GM23248 (cell line): ENCODE data around the gene MEIKIN. TPM values are rescaled to one million over a fixed set of nuclear protein-coding genes. Genes with fewer than 3 reads are reported as not detected.

Source experiments
- DNase-seq: peaks from one replicate; pipeline ENCODE4 v3.0.0-alpha.2; 2015
- H2AFZ ChIP-seq: fragments of 200-600 bp; sonication (generic); 2 replicates; pipeline ENCODE4 v1.6.1; 2016; ENCODE audit warnings: antibody characterized with exemption
- H3F3A ChIP-seq: fragments of 200-600 bp; sonication (generic); 2 replicates; pipeline ENCODE4 v1.6.1; 2016; ENCODE audit warnings: mild to moderate bottlenecking, antibody characterized with exemption, mixed run types; ENCODE audit not compliant: insufficient read depth
- H3K27ac ChIP-seq: fragments of 200-600 bp; sonication (generic); 2 replicates; pipeline ENCODE4 v1.5.1; 2016; ENCODE audit warnings: mild to moderate bottlenecking
- H3K27me3 ChIP-seq: fragments of 200-600 bp; sonication (generic); replicated peaks from 2 replicates; pipeline ENCODE4 v1.6.1; 2016; ENCODE audit warnings: mild to moderate bottlenecking; ENCODE audit not compliant: insufficient read depth
- H3K36me3 ChIP-seq: fragments of 200-600 bp; sonication (generic); 2 replicates; pipeline ENCODE4 v1.6.1; 2016; ENCODE audit warnings: low read depth, mild to moderate bottlenecking
- H3K4me1 ChIP-seq: fragments of 200-600 bp; sonication (generic); 2 replicates; pipeline ENCODE4 v1.6.1; 2016; ENCODE audit warnings: mild to moderate bottlenecking; ENCODE audit not compliant: insufficient read depth
- H3K4me2 ChIP-seq: fragments of 200-600 bp; sonication (generic); one replicate; pipeline ENCODE4 v1.6.1; 2016; ENCODE audit warnings: mild to moderate bottlenecking; ENCODE audit not compliant: unreplicated experiment
- H3K4me3 ChIP-seq: fragments of 200-600 bp; sonication (generic); 2 replicates; pipeline ENCODE4 v1.5.1; 2016; ENCODE audit warnings: mild to moderate bottlenecking
- H3K79me2 ChIP-seq: fragments of 200-600 bp; sonication (generic); 2 replicates; pipeline ENCODE4 v1.6.1; 2016; ENCODE audit warnings: mild to moderate bottlenecking; ENCODE audit not compliant: insufficient read depth
- H3K9ac ChIP-seq: fragments of 200-600 bp; sonication (generic); 2 replicates; pipeline ENCODE4 v1.6.1; 2016; ENCODE audit warnings: mild to moderate bottlenecking
- H3K9me2 ChIP-seq: fragments of 200-600 bp; sonication (generic); 2 replicates; pipeline ENCODE4 v1.6.1; 2016; ENCODE audit warnings: mixed run types, mild to moderate bottlenecking, moderate library complexity; ENCODE audit not compliant: insufficient read depth
- H3K9me3 ChIP-seq: fragments of 200-600 bp; sonication (generic); one replicate; pipeline ENCODE4 v1.6.1; 2017; ENCODE audit warnings: low read depth
- H4K20me1 ChIP-seq: fragments of 200-600 bp; sonication (generic); 2 replicates; pipeline ENCODE4 v1.6.0; 2016; ENCODE audit not compliant: insufficient read depth
- EZH2 ChIP-seq: fragments of 200-600 bp; sonication (generic); IDR thresholded peaks from 2 replicates; pipeline ENCODE4 v1.6.1; 2018; ENCODE audit warnings: antibody characterized with exemption, mild to moderate bottlenecking; ENCODE audit not compliant: insufficient read depth, poor library complexity, severe bottlenecking
- EZH2phosphoT487 ChIP-seq: fragments of 200-600 bp; sonication (generic); IDR thresholded peaks from 2 replicates; pipeline ENCODE4 v1.6.1; 2018; ENCODE audit warnings: antibody characterized with exemption, moderate library complexity, mild to moderate bottlenecking, low read depth; ENCODE audit not compliant: insufficient read depth
- WGBS, 2 experiments: methylation state at CpG; one replicate each; pipeline ENCODE4 v1.1.6; 2015 to 2017; ENCODE audit warnings: low lambda C conversion rate in 2 of 2, low coverage in 1 of 2; ENCODE audit errors: missing lambda C conversion rate in 2 of 2; 5-methylcytosine and 5-hydroxymethylcytosine counted together
- in situ Hi-C: fragments of 300-500 bp; cut with MboI; formaldehyde crosslinking; loops from 2 replicates; pipeline ENCODE4 v1.15.0; 2020
- polyA plus RNA-seq: library from polyadenylated mRNA; unstranded; fragments of >200 nt; fragmentation: Nextera tagmentation; extraction: Ambion mirVana; gene quantifications from 2 replicates; pipeline ENCODE4 v1.2.1, GENCODE V29; 2016
- total RNA-seq: library from RNA; depleted of rRNA; stranded (reverse); fragments of >200 nt; shearing (Covaris generic); gene quantifications from 2 replicates; pipeline ENCODE4 v1.2.3, GENCODE V29; 2014

Gene MEIKIN
- total and polyA plus RNA-seq, 2 experiments from 2014 or later = not detected

- no peak overlapping the region for H3K9ac ChIP-seq
- WGBS, 2 experiments = 58 to 72% methylated on average over 1 of the region's 1 CpG
- no peaks in the 10 kb centered on the region for H3F3A ChIP-seq
- in situ Hi-C loops = no loop called here
- H2AFZ ChIP-seq = no peak overlapping the region
- H3K9me3 ChIP-seq = no peaks in the 10 kb centered on the region
- no peaks in the 10 kb centered on the region for H3K9me2 ChIP-seq
- no peak overlapping the region for H3K4me3 ChIP-seq
- DNase-seq = no peak
- no peak overlapping the region for H3K27ac ChIP-seq
- no peaks in the 10 kb centered on the region for H3K79me2 ChIP-seq
- no peak overlapping the region for H3K4me2 ChIP-seq
- H3K36me3 ChIP-seq = no peaks in the 10 kb centered on the region
- no peaks in the 10 kb centered on the region for H3K4me1 ChIP-seq
- H4K20me1 ChIP-seq = no peaks in the 10 kb centered on the region
- TF ChIP-seq EZH2 = no peak
- no peak for TF ChIP-seq EZH2phosphoT487
- no peaks in the 10 kb centered on the region for H3K27me3 ChIP-seq
Measured at GRCh38 chr5:131824631-131825030, 120.8 kb downstream of the MEIKIN start.

- no peak for TF ChIP-seq EZH2
- no peak for TF ChIP-seq EZH2phosphoT487
- no peak overlapping the region for H2AFZ ChIP-seq
- no peaks in the 10 kb centered on the region for H3K9me3 ChIP-seq
- no peak overlapping the region for H3K9ac ChIP-seq
- no peaks in the 10 kb centered on the region for H3K36me3 ChIP-seq
- no peaks in the 10 kb centered on the region for H4K20me1 ChIP-seq
- peak; percentile 4 for DNase-seq
- H3K4me1 ChIP-seq = no peaks in the 10 kb centered on the region
- H3K9me2 ChIP-seq = no peaks in the 10 kb centered on the region
- no peak overlapping the region for H3K4me2 ChIP-seq
- no peak overlapping the region for H3K27ac ChIP-seq
- no peak overlapping the region for H3K4me3 ChIP-seq
- in situ Hi-C loops = no loop called here
- H3F3A ChIP-seq = no peaks in the 10 kb centered on the region
- H3K27me3 ChIP-seq = no peaks in the 10 kb centered on the region
- WGBS, 2 experiments = 45 to 52% methylated on average over 1 of the region's 1 CpG
- no peaks in the 10 kb centered on the region for H3K79me2 ChIP-seq
Measured at GRCh38 chr5:131821221-131821620, 124.2 kb downstream of the MEIKIN start.

GRCh38 chr5:131818001-131818724, 127.3 kb downstream of the MEIKIN start:
- 87 to 96% methylated on average over 2 of the region's 2 CpGs for WGBS, 2 experiments
- H3K4me1 ChIP-seq = no peaks in the 10 kb centered on the region
- no peaks in the 10 kb centered on the region for H3K27me3 ChIP-seq
- H3K4me3 ChIP-seq = no peak overlapping the region
- no peaks in the 10 kb centered on the region for H3K79me2 ChIP-seq
- H3K27ac ChIP-seq = no peak overlapping the region
- no peaks in the 10 kb centered on the region for H3K9me3 ChIP-seq
- H3K9ac ChIP-seq = no peak overlapping the region
- H3F3A ChIP-seq = no peaks in the 10 kb centered on the region
- H3K4me2 ChIP-seq = no peak overlapping the region
- TF ChIP-seq EZH2 (no peak), EZH2phosphoT487 (no peak)
- DNase-seq = no peak
- no peaks in the 10 kb centered on the region for H3K36me3 ChIP-seq
- H4K20me1 ChIP-seq = no peaks in the 10 kb centered on the region
- no peaks in the 10 kb centered on the region for H3K9me2 ChIP-seq
- in situ Hi-C loops = no loop called here
- no peak overlapping the region for H2AFZ ChIP-seq

GRCh38 chr5:131814990-131815389, 130.5 kb downstream of the MEIKIN start:
- Histone ChIP-seq H3K79me2 (no peaks in the 10 kb centered on the region), H4K20me1 (no peaks in the 10 kb centered on the region), H3K4me3 (no peak overlapping the region), H3K36me3 (no peaks in the 10 kb centered on the region), H3K27me3 (no peaks in the 10 kb centered on the region), H3K4me1 (no peaks in the 10 kb centered on the region; the same call in 1 of the 2 replicates), H3K4me2 (no peak overlapping the region), H2AFZ (no peak overlapping the region), H3K9me3 (no peaks in the 10 kb centered on the region), H3K9me2 (no peaks in the 10 kb centered on the region), H3F3A (peaks cover 4% of the 10 kb centered on the region; the same call in 1 of the 2 replicates), H3K9ac (no peak overlapping the region), H3K27ac (no peak overlapping the region)
- no peak for TF ChIP-seq EZH2phosphoT487
- TF ChIP-seq EZH2 = no peak
- DNase-seq = peak; percentile 68
- WGBS, 2 experiments = 18 to 19% methylated on average over 2 of the region's 2 CpGs
- in situ Hi-C loops = no loop called here
